Amygdala (tissue), 56 donors: Measurements from ENCODE around the gene SDHA.

Experiments
- DNase-seq, 56 donors: peaks; one replicate each; lab custom pipeline; 2025; lab: John Stamatoyannopoulos, UW

Gene SDHA

GRCh38 chr5:185095-186070 is 32.7 kb upstream of the SDHA start:
- DNase-seq: no peak

- DNase-seq: no peak
Measured at GRCh38 chr5:186091-187041, 31.8 kb upstream of the SDHA start.

- no peak for DNase-seq
Measured at GRCh38 chr5:187042-187431, 31.1 kb upstream of the SDHA start.

- no peak for DNase-seq
Measured at GRCh38 chr5:187617-188451, 30.3 kb upstream of the SDHA start.

GRCh38 chr5:188488-189481 is 29.3 kb upstream of the SDHA start:
- peak in 53 of 56 donors; percentile 3 to 82 (median 56) for DNase-seq

- no peak for DNase-seq
Measured at GRCh38 chr5:189486-189885, 28.6 kb upstream of the SDHA start.

GRCh38 chr5:189976-190365 is 28.1 kb upstream of the SDHA start:
- DNase-seq: no peak

- no peak for DNase-seq
Measured at GRCh38 chr5:190366-191035, 27.6 kb upstream of the SDHA start.

GRCh38 chr5:191036-191948 is 26.8 kb upstream of the SDHA start, which contains the start of gene LRRC14B:
LRRC14B (plus strand) TSS chr5:191495; CDS start chr5:191539, 44 bp downstream.
- DNase-seq: peak in 41 of 56 donors; percentile 11 to 81 (median 47)

- no peak for DNase-seq
Measured at GRCh38 chr5:191949-192690, 26.0 kb upstream of the SDHA start.

- DNase-seq: no peak
Measured at GRCh38 chr5:192691-192969, 25.5 kb upstream of the SDHA start.

- DNase-seq: no peak
Measured at GRCh38 chr5:192970-193831, 24.9 kb upstream of the SDHA start.

- no peak for DNase-seq
Measured at GRCh38 chr5:194102-194501, 24.0 kb upstream of the SDHA start.

- no peak for DNase-seq
Measured at GRCh38 chr5:194603-195209, 23.4 kb upstream of the SDHA start.

- no peak for DNase-seq
Measured at GRCh38 chr5:195401-196160, 22.5 kb upstream of the SDHA start.
